A673 (cell line): Measurements from ENCODE around the gene SYTL4. TPM values are rescaled to one million over a fixed set of nuclear protein-coding genes. Genes with fewer than 3 reads are reported as not detected.
A peak's percentile ranks its signal among the peaks of the same experiment; 100 is the strongest.
"Not testable (repeated sequence)": the region's sequence is repeated elsewhere in the genome, so short reads cannot be mapped to it uniquely, and the experiment has no call there.

ENCODE experiments used
- BruUV-seq: library from RNA; stranded (reverse); fragments of 400-500 nt; replicated peaks from 2 replicates; lab custom pipeline; 2021; lab: Mats Ljungman, UMichigan
- CTCF ChIA-PET: fragments of 300-600 bp; sonication (Branson Sonifier 250); formaldehyde crosslinking; loops from one replicate; lab custom pipeline; 2022; ENCODE audit warnings: antibody characterized with exemption; lab: Charles Lee
- POLR2A ChIA-PET: fragments of 300-600 bp; sonication (Branson Sonifier 250); formaldehyde crosslinking; loops from one replicate; lab custom pipeline; 2022; ENCODE audit warnings: antibody characterized with exemption; ENCODE audit not compliant: low non-redundant PET; lab: Charles Lee
- DNase-seq: peaks from one replicate; pipeline ENCODE4 v3.0.0-alpha.2; 2015; ENCODE audit warnings: low spot score
- H3K27ac ChIP-seq: fragments of 200-600 bp; sonication (generic); 2 replicates; pipeline ENCODE4 v1.5.1; 2016; ENCODE audit warnings: mixed run types, low read depth, mild to moderate bottlenecking, mixed read lengths, antibody characterized with exemption, low read length; ENCODE audit not compliant: poor library complexity, severe bottlenecking
- H3K27me3 ChIP-seq: fragments of 200-600 bp; sonication (generic); replicated peaks from 2 replicates; pipeline ENCODE4 v1.6.1; 2017; ENCODE audit warnings: mixed run types, low read depth, mild to moderate bottlenecking, mixed read lengths, antibody characterized with exemption, low read length; ENCODE audit not compliant: insufficient read depth, poor library complexity
- H3K36me3 ChIP-seq: fragments of 200-600 bp; sonication (generic); 2 replicates; pipeline ENCODE4 v1.6.1; 2016; ENCODE audit warnings: mixed run types, mild to moderate bottlenecking, mixed read lengths, antibody characterized with exemption, low read length; ENCODE audit not compliant: insufficient read depth, poor library complexity, severe bottlenecking
- H3K4me1 ChIP-seq: fragments of 200-600 bp; sonication (generic); 2 replicates; pipeline ENCODE4 v1.6.1; 2017; ENCODE audit warnings: mixed run types, mild to moderate bottlenecking, mixed read lengths, antibody characterized with exemption, low read length; ENCODE audit not compliant: insufficient read depth, poor library complexity, severe bottlenecking
- H3K4me3 ChIP-seq: fragments of 200-600 bp; sonication (generic); 2 replicates; pipeline ENCODE4 v1.5.1; 2016; ENCODE audit warnings: low read depth, mixed run types, mild to moderate bottlenecking, mixed read lengths, low read length; ENCODE audit not compliant: poor library complexity, severe bottlenecking
- H3K9me3 ChIP-seq: fragments of 200-600 bp; sonication (generic); 2 replicates; pipeline ENCODE4 v1.6.1; 2016; ENCODE audit warnings: mixed run types, low read depth, mild to moderate bottlenecking, mixed read lengths, antibody characterized with exemption, low read length; ENCODE audit not compliant: poor library complexity, severe bottlenecking
- CTCF ChIP-seq: fragments of 300-800, 200-600 bp; sonication (generic); conservative IDR thresholded peaks from 2 replicates; pipeline ENCODE4 v1.5.1; 2017; ENCODE audit warnings: low read depth, mild to moderate bottlenecking, antibody characterized with exemption, low read length, moderate library complexity, mixed read lengths
- EZH2 ChIP-seq: fragments of 200-600 bp; sonication (generic); IDR thresholded peaks from 2 replicates; pipeline ENCODE4 v1.6.1; 2017; ENCODE audit warnings: borderline replicate concordance, low read depth, mild to moderate bottlenecking, mixed read lengths, antibody characterized with exemption, low read length; ENCODE audit not compliant: poor library complexity, severe bottlenecking
- intact Hi-C: fragments of 100-400 bp; cut with micrococcal nuclease; formaldehyde crosslinking; loops from one replicate; pipeline ENCODE4 v1.10.0; 2022; ENCODE audit not compliant: unreplicated experiment
- total RNA-seq: library from RNA; stranded (reverse); gene quantifications from 2 replicates; pipeline ENCODE4 v1.2.3, GENCODE V29; 2021

SYTL4 gene
- total RNA-seq, 1 experiment from 2014 or later, result 2.3 TPM

GRCh38 chrX:100743009-100743607 lies 11.2 kb upstream of the SYTL4 start:
- Histone ChIP-seq H3K4me1 (no peaks in the 10 kb centered on the region), H3K36me3 (no peaks in the 10 kb centered on the region), H3K27ac (no peak overlapping the region), H3K9me3 (no peaks in the 10 kb centered on the region), H3K4me3 (no peak overlapping the region), H3K27me3 (peaks cover 15% of the 10 kb centered on the region)
- POLR2A ChIA-PET, result no interaction called here
- intact Hi-C loops, result no loop called here
- TF ChIP-seq CTCF (no peak), EZH2 (no peak)
- CTCF ChIA-PET, result no interaction called here
- BruUV-seq, result no TSS peak
- DNase-seq, result no peak

- H3K9me3 ChIP-seq, H3K27me3 ChIP-seq, CTCF ChIA-PET, BruUV-seq, POLR2A ChIA-PET, DNase-seq, H3K36me3 ChIP-seq, intact Hi-C loops, H3K4me1 ChIP-seq, H3K4me3 ChIP-seq, H3K27ac ChIP-seq: not testable (repeated sequence)
Observed at GRCh38 chrX:100724006-100724405, 7.9 kb downstream of the SYTL4 start.

DNA sequence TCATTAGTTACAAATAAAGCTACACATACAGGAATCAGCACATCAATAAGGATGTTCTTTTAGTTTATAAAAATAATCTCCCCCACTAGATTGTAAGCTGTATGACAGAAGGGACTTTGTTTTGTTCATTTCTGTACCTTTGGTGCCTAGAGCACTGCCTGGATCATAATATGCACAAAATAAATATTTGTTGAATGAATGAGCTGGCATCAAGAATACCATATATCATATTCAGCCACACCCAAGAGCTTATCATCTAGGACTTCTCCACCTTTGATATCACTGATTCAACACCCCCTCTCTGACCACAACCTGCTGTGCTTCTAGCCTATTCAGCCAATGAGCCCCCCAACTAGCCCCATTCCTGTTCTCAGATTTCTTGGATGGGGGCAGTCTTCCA lies 10.6 kb downstream of the SYTL4 start:
- Histone ChIP-seq H3K9me3 (no peaks in the 10 kb centered on the region), H3K4me1 (no peaks in the 10 kb centered on the region), H3K27me3 (peaks cover 6% of the 10 kb centered on the region), H3K27ac (no peak overlapping the region), H3K36me3 (no peaks in the 10 kb centered on the region), H3K4me3 (no peak overlapping the region)
- intact Hi-C loops, result no loop called here
- ChIA-PET CTCF (no interaction called here), POLR2A (no interaction called here)
- BruUV-seq, result no TSS peak
- no peak for DNase-seq
- no peak for TF ChIP-seq CTCF
- TF ChIP-seq EZH2, result no peak

DNA sequence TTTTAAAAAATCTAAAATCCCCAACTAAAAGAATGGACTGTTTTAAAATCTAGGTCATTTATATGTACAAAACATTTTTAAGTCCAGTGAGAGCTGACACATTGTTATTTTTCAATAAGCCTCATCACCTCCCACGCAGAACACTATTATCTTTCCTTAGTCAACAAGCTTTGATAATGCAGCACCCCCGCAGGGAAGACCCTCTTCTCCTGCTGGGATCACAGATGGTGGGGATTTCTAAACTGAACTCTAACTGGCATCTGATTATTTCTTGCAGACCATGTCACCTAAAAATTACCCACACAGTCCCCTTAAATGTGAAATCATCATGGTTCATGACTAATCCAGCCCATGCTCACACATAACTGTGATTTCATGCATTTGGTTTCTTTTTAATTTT lies 11.6 kb downstream of the SYTL4 start:
- no TSS peak for BruUV-seq
- intact Hi-C loops, result no loop called here
- TF ChIP-seq EZH2 (no peak), CTCF (no peak)

More for the DNA sequence above, 11.6 kb downstream of the SYTL4 start:
- ChIA-PET POLR2A (interaction anchor here (0.6 kb wide), 1 partner anchor 491 kb away, joined by 3 read pairs; no protein-coding TSS in a partner anchor), CTCF (no interaction called here)
- Histone ChIP-seq H3K36me3 (no peaks in the 10 kb centered on the region), H3K4me3 (no peak overlapping the region), H3K27me3 (peaks cover 6% of the 10 kb centered on the region), H3K4me1 (no peaks in the 10 kb centered on the region), H3K9me3 (no peaks in the 10 kb centered on the region), H3K27ac (no peak overlapping the region)
- DNase-seq, result peak; percentile 42
